ENCODE data around the gene ADAMTS2. TPM values are rescaled to one million over a fixed set of nuclear protein-coding genes. Genes with fewer than 3 reads are reported as not detected.

The ADAMTS2 gene
- total RNA-seq, 1 experiment from 2014 or later: 3.9 TPM

DNA sequence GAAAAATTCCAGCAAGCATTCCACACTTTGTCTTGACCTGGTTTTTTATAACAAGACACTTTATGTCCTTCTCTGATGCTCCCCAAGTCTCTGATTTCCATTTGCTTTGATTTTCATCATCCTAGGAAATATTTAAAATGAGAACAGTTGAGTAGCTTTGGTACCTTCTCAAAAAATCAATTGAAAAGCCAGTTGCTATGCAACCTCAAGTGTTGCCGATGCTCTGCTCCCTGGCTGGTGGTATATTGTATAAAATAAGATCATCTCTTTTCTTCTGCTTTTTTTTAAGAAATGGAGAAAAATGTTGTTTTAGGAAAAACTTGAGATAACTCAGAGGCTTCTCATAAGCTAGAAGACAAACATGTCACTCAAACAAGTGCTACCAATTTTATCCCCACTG lies 175.4 kb downstream of the ADAMTS2 start:
- Histone ChIP-seq H3K4me1 (ENCODE audit: control insufficient read depth in 1 of 2, insufficient read depth in 2 of 2, low read length in 2 of 2) (peaks cover 0 to 3% of the 10 kb centered on the region in 2 experiments; a peak in 1 of 4 replicates), H3K4me3 (replicated peaks in 1 of 2; ENCODE audit: low read depth in 1 of 2, low read length in 2 of 2) (no peak overlapping the region), H3K9me2 (ENCODE audit: insufficient read depth) (no peaks in the 10 kb centered on the region), H3K9me3 (ENCODE audit: control insufficient read depth in 1 of 2, insufficient read depth in 1 of 2, low read depth in 1 of 2, low read length in 2 of 2) (no peaks in the 10 kb centered on the region), H3K27ac (ENCODE audit: low read depth, low read length) (no peak overlapping the region), H3K79me2 (ENCODE audit: insufficient read depth, low read length) (no peaks in the 10 kb centered on the region), H3K9ac (ENCODE audit: low read length) (no peak overlapping the region), H3K36me3 (ENCODE audit: control insufficient read depth in 1 of 2, insufficient read depth in 2 of 2, low read length in 2 of 2) (no peaks in the 10 kb centered on the region), H2AFZ (ENCODE audit: low read depth, low read length, poor library complexity, severe bottlenecking) (no peak overlapping the region), H4K20me1 (ENCODE audit: insufficient read depth) (no peaks in the 10 kb centered on the region), H3K4me2 (ENCODE audit: low read length) (no peak overlapping the region), H3K27me3 (ENCODE audit: insufficient read depth, low read length) (no peaks in the 10 kb centered on the region)
- intact Hi-C loops (cut with micrococcal nuclease): loop anchor here (5.0 kb wide), 1 partner anchor 497 kb away; no protein-coding TSS in a partner anchor
- ChIA-PET POLR2A (no interaction called here), CTCF (no interaction called here), RAD21 (ENCODE audit: low non-redundant PET in 1 of 2, low total read pairs in 2 of 2, uncharacterized antibody in 2 of 2, unreplicated experiment in 2 of 2) (no interaction called here)
- TF ChIP-seq, protein P1, sequence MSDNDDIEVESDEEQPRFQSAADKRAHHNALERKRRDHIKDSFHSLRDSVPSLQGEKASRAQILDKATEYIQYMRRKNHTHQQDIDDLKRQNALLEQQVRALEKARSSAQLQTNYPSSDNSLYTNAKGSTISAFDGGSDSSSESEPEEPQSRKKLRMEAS (IDR thresholded peaks at IDR 0.05): no peak
- no peak for TF ChIP-seq POLR2A (IDR thresholded peaks at IDR 0.05; ENCODE audit: borderline replicate concordance, extremely low read depth, insufficient read depth, insufficient read length)
- no TSS peak for BruUV-seq (replicated peaks)
- ATAC-seq: no peak
- no peak for DNase-seq (ENCODE audit: low read depth, low spot score)

DNA sequence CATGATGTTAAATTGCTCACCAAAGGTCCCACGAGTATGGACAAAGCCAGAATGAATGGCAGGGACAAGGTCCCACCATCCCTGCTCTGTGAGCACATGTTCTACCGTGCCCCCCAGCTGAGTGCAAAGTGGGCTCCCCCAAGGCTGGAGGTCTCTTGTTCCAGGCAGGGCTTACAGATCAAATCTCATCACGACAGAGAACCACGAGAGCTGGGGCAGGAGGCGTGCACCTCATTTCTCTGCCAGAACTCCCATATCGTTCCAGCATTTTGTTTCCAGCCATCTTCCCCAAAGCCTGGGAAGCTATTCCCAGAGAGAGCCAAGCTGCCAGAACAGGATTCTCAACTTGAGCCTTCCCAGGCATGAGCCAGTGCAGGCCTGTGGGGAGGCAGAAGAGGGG lies 176.6 kb downstream of the ADAMTS2 start:
- Histone ChIP-seq H3K4me3 (replicated peaks in 1 of 2; ENCODE audit: low read depth in 1 of 2, low read length in 2 of 2) (no peak overlapping the region), H3K4me2 (ENCODE audit: low read length) (no peak overlapping the region), H3K9me2 (ENCODE audit: insufficient read depth) (no peaks in the 10 kb centered on the region), H3K9me3 (ENCODE audit: control insufficient read depth in 1 of 2, insufficient read depth in 1 of 2, low read depth in 1 of 2, low read length in 2 of 2) (no peaks in the 10 kb centered on the region), H3K27ac (ENCODE audit: low read depth, low read length) (no peak overlapping the region), H3K9ac (ENCODE audit: low read length) (no peak overlapping the region), H3K79me2 (ENCODE audit: insufficient read depth, low read length) (no peaks in the 10 kb centered on the region), H3K27me3 (ENCODE audit: insufficient read depth, low read length) (no peaks in the 10 kb centered on the region), H2AFZ (ENCODE audit: low read depth, low read length, poor library complexity, severe bottlenecking) (no peak overlapping the region), H3K4me1 (ENCODE audit: control insufficient read depth in 1 of 2, insufficient read depth in 2 of 2, low read length in 2 of 2) (peaks cover 0 to 3% of the 10 kb centered on the region in 2 experiments; a peak in 1 of 4 replicates), H3K36me3 (ENCODE audit: control insufficient read depth in 1 of 2, insufficient read depth in 2 of 2, low read length in 2 of 2) (no peaks in the 10 kb centered on the region), H4K20me1 (ENCODE audit: insufficient read depth) (no peaks in the 10 kb centered on the region)
- RAD21 ChIA-PET (ENCODE audit: low non-redundant PET in 1 of 2, low total read pairs in 2 of 2, uncharacterized antibody in 2 of 2, unreplicated experiment in 2 of 2): no interaction called here
- ATAC-seq (no peak), DNase-seq (ENCODE audit: low read depth, low spot score) (no peak)
- no peak for TF ChIP-seq POLR2A (IDR thresholded peaks at IDR 0.05; ENCODE audit: borderline replicate concordance, extremely low read depth, insufficient read depth, insufficient read length)
- no peak for TF ChIP-seq SP1 (IDR thresholded peaks at IDR 0.05; ENCODE audit: low read depth)
- no peak for TF ChIP-seq CBX3 (IDR thresholded peaks at IDR 0.05; ENCODE audit: low read depth)
- no peak for TF ChIP-seq YY1 (IDR thresholded peaks at IDR 0.05; ENCODE audit: extremely low read depth, insufficient replicate concordance, low read depth, low read length)
- TF ChIP-seq SRF (IDR thresholded peaks at IDR 0.05; ENCODE audit: low read depth): no peak
- TF ChIP-seq, protein P2, sequence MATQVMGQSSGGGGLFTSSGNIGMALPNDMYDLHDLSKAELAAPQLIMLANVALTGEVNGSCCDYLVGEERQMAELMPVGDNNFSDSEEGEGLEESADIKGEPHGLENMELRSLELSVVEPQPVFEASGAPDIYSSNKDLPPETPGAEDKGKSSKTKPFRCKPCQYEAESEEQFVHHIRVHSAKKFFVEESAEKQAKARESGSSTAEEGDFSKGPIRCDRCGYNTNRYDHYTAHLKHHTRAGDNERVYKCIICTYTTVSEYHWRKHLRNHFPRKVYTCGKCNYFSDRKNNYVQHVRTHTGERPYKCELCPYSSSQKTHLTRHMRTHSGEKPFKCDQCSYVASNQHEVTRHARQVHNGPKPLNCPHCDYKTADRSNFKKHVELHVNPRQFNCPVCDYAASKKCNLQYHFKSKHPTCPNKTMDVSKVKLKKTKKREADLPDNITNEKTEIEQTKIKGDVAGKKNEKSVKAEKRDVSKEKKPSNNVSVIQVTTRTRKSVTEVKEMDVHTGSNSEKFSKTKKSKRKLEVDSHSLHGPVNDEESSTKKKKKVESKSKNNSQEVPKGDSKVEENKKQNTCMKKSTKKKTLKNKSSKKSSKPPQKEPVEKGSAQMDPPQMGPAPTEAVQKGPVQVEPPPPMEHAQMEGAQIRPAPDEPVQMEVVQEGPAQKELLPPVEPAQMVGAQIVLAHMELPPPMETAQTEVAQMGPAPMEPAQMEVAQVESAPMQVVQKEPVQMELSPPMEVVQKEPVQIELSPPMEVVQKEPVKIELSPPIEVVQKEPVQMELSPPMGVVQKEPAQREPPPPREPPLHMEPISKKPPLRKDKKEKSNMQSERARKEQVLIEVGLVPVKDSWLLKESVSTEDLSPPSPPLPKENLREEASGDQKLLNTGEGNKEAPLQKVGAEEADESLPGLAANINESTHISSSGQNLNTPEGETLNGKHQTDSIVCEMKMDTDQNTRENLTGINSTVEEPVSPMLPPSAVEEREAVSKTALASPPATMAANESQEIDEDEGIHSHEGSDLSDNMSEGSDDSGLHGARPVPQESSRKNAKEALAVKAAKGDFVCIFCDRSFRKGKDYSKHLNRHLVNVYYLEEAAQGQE (IDR thresholded peaks at IDR 0.05; ENCODE audit: low read depth): no peak
- TF ChIP-seq, protein P3, sequence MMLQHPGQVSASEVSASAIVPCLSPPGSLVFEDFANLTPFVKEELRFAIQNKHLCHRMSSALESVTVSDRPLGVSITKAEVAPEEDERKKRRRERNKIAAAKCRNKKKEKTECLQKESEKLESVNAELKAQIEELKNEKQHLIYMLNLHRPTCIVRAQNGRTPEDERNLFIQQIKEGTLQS (IDR thresholded peaks at IDR 0.05): no peak
- TF ChIP-seq, protein P4, sequence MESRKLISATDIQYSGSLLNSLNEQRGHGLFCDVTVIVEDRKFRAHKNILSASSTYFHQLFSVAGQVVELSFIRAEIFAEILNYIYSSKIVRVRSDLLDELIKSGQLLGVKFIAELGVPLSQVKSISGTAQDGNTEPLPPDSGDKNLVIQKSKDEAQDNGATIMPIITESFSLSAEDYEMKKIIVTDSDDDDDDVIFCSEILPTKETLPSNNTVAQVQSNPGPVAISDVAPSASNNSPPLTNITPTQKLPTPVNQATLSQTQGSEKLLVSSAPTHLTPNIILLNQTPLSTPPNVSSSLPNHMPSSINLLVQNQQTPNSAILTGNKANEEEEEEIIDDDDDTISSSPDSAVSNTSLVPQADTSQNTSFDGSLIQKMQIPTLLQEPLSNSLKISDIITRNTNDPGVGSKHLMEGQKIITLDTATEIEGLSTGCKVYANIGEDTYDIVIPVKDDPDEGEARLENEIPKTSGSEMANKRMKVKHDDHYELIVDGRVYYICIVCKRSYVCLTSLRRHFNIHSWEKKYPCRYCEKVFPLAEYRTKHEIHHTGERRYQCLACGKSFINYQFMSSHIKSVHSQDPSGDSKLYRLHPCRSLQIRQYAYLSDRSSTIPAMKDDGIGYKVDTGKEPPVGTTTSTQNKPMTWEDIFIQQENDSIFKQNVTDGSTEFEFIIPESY (IDR thresholded peaks at IDR 0.05; ENCODE audit: extremely low read depth, insufficient replicate concordance, low read length): no peak
- intact Hi-C loops (cut with micrococcal nuclease): loop anchor here (5.0 kb wide), 1 partner anchor 499 kb away; no protein-coding TSS in a partner anchor
- POLR2A ChIA-PET: no interaction called here
- CTCF ChIA-PET: interaction anchor here (2.9 kb wide), 1 partner anchor 325 kb away, joined by 20 read pairs; no protein-coding TSS in a partner anchor
- no TSS peak for BruUV-seq (replicated peaks)

Measured in HCT116 (cell line).